GM19023 (cell line): Measurements from ENCODE around the gene DDA1.
"Not testable (repeated sequence)": the region's sequence is repeated elsewhere in the genome, so short reads cannot be mapped to it uniquely, and the experiment has no call there.

Experiments
- ATAC-seq: cut with Tn5 transposase; IDR thresholded peaks from one replicate; pipeline ENCODE4 v1.9.1; 2021; ENCODE audit warnings: mild to moderate bottlenecking, moderate library complexity; ENCODE audit not compliant: unreplicated experiment

DDA1 gene

DNA sequence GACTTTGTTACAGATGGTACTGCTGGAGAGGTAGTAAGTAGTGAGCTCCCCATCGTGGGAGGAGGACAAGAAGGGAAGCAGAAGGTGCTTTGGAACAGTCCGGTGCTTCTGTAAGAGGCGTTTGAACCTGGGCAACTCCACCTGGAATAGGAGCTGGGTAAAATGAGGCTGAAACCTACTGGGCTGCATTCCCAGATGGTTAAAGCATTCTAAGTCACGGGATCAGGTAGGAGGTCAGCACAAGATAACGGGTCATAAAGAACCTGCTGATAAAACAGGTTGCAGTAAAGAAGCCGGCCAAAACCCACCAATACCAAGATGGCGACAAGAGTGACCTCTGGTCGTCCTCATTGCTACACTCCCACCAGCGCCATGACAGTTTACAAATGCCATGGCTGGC lies 22.6 kb upstream of the DDA1 start:
- no peak for ATAC-seq

DNA sequence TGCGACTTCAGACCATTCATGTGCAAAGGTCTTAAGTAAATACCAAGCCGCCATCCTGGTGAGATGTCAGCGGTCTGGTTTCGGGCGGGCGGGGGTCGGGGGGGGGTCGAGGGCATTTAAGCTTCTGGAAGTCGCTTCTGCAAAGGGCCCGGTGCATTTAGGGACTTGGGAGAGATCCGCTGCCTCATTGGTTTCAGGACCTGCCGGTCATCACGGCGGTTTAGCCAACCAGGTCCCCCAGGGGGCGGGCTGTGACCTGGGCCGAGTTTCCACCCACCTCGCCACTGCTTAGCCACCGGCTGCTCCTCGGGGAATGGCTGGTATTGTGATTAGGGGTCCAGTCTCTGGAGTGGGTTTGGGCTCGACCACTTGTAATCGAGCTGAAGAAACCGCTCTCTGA lies 19.9 kb upstream of the DDA1 start:
- ATAC-seq = no peak

- ATAC-seq = peak; percentile 81
Measured at GRCh38 chr19:17292301-17293074, 16.9 kb upstream of the DDA1 start.

GRCh38 chr19:17293605-17294004 lies 15.8 kb upstream of the DDA1 start:
- ATAC-seq = no peak

- ATAC-seq = no peak
Measured at GRCh38 chr19:17294051-17294891, 15.1 kb upstream of the DDA1 start.

- not testable (repeated sequence) for ATAC-seq
Measured at GRCh38 chr19:17295551-17295950, 13.8 kb upstream of the DDA1 start.

DNA sequence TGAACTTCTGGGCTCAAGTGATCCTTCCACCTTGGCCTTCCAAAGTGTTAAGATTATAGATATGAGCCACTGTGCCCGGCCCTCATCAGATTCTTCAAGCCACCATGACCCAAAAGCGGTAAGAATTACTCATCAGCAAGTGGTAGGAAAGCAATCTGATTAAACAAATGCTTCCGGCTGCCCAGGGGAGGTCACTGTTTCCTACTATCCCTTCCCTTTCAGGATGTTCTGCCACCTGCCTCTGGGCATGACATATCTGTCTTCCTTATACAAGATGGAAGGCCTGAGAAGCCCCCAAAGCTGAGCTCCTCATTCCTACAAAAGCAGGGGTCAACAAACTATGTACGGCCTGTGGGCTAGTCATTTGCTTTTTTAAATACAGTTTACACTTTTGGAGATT lies 13.1 kb upstream of the DDA1 start:
- no peak for ATAC-seq

GRCh38 chr19:17296976-17297375 lies 12.4 kb upstream of the DDA1 start:
- no peak for ATAC-seq

DNA sequence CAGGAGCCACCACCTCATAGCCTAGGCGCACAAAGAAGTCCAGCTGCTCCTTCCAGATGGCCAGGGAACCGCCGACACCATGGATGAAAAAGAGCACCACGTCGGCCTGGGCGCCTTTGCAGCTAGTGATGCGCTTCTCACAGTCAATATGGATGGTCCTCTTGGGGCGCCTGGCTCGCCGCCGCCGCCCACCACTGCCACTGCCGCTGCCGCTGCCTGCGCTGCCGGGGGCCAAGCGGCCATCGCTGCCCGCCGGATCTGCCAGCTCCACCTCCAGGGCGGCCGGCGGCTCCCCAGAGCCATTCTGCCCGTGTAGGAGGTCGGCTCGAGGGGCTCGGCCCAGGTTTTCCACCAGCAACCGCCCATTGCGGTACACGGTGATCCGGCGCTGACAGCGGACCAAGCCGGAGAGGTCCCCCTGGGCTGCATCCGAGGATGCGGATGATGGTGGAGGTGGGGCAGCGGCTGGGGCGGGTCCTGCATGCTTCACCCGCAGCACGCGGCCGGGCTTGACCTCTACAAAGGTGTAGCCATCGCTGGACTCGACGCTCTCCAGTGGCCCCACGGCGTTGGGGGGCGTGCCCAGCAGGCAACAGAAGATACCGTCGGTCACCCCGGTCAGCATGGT lies 8.3 kb upstream of the DDA1 start:
- no peak for ATAC-seq

- ATAC-seq = no peak
Measured at GRCh38 chr19:17302391-17303166, 6.8 kb upstream of the DDA1 start.

- peak; percentile 67 for ATAC-seq
Measured at GRCh38 chr19:17303167-17303939, 6.0 kb upstream of the DDA1 start, which contains the start of gene ABHD8. ABHD8 (minus strand) TSS chr19:17303425; CDS start chr19:17301616, 1,809 bp downstream.

DNA sequence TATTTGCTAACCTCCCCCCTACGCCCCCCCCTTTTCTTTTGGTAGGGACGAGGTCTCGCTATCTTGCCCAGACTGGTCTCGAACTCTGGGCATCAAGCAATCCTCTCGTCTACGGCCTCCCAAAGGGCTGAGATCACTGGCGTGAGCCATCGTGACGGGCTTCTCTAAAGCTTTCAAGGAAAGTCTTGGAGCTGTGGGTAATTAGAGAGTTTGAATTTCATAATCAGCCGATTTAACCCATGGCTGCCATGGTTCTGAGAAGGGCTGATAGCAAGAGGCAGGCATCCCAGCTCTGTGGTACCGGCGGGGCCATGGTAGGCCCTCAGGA lies 5.5 kb upstream of the DDA1 start:
- no peak for ATAC-seq

DNA sequence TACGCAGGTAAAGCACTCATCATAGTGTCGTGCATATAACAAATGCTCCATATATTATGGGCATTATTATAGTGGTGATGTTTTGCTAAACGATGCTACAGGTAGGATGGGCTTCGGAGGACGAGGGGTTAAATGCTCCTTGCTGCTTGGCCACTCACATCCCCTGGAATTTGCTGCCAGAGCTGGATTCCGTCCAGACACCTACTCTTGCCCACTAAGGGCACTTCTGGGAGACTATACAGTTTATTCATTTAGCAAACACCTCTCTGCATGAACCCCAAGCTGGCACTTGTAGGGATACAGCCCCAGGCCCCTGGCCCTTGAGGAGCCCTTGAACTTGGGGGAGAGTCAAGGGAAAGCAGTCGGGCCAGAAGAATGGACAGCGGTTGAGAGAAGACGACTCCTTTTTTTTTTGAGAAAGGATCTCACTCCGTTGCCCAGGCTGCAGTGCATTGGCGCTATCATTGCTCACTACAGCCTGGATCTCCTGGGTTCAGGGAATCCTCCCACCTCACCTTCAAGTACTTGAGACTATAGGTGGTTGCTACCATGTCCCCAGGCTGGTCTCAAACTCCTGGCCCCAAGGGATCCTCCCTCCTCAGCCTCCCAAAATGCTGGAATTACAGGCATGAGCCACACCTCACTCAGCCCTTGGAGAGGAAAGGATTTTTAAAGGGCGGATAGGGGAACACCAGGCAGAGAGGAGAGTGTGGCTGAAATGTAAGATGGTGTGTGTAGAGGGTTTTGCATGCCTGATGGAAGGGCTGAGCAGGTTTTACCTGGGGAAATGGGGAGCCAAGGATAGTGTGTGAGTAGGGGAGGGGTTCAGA lies 4.8 kb upstream of the DDA1 start:
- ATAC-seq = no peak

DNA sequence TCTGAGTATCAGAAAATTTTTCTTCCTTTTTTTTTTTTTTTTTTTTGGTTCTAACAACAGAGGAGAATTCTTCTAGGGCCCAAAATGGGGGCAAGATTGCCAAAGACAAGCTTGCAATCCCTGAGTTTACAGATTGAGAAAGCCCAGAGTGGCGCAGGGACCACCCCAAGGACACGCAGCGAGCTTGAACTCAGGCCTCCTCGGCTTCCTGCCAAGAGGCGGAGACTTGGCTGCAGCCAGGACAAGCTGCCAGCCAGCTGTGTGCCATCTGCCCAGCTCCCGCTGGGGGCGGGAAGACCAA lies 4.2 kb upstream of the DDA1 start:
- ATAC-seq = no peak

- ATAC-seq = peak; percentile 53
Measured at GRCh38 chr19:17305517-17306284, 3.7 kb upstream of the DDA1 start, which contains the start of gene MRPL34. MRPL34 (plus strand) TSS chr19:17305872; CDS start chr19:17305893, 21 bp downstream.

GRCh38 chr19:17306285-17306714 lies 3.1 kb upstream of the DDA1 start:
- no peak for ATAC-seq

DNA sequence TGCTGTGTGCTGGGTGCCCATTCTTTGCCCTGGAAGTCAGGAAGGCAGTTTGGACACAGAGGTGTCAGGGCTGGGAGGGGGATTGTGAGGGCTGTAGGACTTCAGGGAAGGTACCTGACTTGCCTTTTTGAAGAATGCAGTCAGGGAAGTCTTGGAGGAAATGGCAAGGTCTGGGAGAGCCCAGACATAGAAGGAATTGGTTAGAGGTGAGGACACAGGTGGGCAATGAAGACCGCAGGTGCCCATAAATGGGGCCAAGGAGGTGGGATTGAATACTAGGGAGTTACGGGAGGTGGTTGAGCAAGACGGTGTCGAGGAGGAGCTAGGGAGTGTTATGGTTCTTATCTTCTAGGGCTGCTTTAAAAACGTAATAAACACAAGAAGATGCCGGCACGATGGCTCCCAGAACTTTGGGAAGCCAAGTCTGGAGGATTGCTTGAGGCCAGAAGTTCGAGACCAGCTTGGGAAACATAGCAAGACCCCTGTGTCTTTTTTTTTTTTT lies 1.4 kb upstream of the DDA1 start:
- no peak for ATAC-seq

DNA sequence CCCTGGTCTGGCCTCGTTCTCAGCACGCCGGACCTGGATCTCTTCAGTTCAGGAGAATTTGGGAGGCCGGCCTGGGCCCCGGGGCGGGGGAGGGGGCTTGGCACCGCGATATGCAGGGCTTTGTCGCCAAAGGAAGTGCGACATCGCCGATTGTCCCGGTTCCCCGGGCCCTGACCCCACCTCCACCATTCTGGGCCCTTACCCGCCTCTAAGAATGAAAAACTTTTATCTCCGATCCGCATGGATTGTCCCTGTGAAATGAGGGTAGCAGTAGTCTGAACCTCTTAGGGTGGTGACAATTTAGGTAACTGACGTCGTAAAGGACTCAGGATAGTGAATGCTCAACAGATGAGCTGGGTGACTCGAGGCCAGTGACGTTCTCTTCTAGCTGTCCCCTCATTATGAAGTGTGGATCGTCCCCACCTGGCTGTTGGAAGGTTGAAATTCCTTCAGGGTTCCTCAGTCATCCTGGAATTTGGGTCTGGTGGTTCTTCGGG lies 650 bp downstream of the DDA1 start:
- ATAC-seq = no peak
